ENCODE data around the gene UTY.

DNA sequence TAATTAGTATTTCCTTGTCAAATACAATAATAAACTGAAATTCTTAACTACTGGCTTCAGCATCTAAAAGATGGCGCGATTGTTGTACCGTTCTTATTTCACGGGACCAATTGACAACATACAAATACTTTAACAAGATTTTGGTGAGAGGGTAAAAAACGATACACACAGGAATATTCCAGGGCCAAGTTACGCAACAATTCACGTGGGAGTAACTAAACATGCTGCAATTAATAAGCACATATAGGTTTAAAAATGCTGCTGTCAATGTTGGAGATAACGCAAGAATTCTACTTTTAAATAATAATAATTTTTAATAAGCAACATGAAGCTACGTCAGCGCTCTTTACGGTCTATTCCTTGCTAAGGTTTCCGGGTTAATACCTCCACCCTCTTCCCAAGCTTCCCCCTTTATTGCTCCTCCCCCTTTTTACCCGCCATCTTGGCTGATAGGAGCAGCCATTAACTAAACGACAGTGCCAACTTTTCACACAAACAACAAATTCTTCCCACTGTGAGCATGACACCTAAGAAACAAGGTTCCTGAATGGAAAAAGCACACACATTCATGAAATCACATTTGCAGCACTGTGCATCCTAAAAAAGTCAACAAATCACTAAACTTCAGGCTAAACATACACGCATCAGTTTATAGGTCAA, 1.6 kb downstream of the UTY start:
- TF ChIP-seq, protein P1, sequence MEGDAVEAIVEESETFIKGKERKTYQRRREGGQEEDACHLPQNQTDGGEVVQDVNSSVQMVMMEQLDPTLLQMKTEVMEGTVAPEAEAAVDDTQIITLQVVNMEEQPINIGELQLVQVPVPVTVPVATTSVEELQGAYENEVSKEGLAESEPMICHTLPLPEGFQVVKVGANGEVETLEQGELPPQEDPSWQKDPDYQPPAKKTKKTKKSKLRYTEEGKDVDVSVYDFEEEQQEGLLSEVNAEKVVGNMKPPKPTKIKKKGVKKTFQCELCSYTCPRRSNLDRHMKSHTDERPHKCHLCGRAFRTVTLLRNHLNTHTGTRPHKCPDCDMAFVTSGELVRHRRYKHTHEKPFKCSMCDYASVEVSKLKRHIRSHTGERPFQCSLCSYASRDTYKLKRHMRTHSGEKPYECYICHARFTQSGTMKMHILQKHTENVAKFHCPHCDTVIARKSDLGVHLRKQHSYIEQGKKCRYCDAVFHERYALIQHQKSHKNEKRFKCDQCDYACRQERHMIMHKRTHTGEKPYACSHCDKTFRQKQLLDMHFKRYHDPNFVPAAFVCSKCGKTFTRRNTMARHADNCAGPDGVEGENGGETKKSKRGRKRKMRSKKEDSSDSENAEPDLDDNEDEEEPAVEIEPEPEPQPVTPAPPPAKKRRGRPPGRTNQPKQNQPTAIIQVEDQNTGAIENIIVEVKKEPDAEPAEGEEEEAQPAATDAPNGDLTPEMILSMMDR (IDR thresholded peaks at IDR 0.05): no peak
- TF ChIP-seq POLR2A (IDR thresholded peaks at IDR 0.05): no peak

Data from right lobe of liver (tissue), 4 donors.